Islet of Langerhans (tissue), 1 donor: Measurements from ENCODE around the gene PARP9.

ENCODE experiments used
- FAIRE-seq: peaks from one replicate; lab custom pipeline; 2011; peaks lifted over from hg19 to GRCh38; lab: Jason Lieb, UNC

PARP9 gene

DNA sequence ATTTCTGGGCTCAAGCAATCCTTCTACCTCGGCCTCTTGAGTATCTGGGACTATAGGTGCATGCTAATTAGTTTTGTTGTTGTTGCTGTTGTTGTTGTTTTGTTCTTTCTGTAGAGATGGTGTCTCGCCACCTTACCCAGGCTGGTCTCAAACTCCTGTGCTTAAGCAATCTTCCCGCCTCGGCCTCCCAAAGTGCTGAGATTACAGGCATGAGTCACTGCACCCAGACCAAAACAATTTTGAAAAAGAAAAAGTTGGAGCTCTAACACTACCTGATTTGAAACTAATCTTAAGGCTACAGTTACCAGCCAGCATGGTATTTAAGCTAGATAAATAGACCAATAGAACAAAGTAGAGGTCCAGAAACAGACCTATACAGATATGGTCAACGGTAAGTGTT lies 79.1 kb downstream of the PARP9 start:
- no peak for FAIRE-seq

DNA sequence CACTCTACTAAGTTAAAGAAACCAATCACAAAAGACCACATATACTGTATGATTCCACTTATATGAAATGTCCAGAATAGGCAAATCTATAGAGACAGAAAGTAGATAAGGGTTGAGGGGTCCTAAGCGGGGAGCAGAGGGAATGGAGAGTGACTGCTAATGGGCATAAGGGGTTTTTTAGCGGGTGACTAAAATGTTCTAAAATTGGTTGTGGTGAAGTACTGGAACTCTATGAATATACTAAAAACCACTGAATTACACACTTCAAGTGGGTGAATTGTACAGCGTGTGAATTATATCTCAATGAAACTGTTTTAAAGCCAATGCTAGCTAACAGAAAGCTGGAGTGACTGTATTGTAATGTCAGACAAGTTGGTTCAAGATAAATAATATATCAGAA lies 82.7 kb downstream of the PARP9 start:
- no peak for FAIRE-seq
